ENCODE results near the gene RPTOR. TPM values are rescaled to one million over a fixed set of nuclear protein-coding genes. Genes with fewer than 3 reads are reported as not detected.

The RPTOR gene
- total RNA-seq, 4 donors from 2014 or later, result 18.7 to 35.4 (median 21.0) TPM

- TF ChIP-seq CTCF (IDR thresholded peaks at IDR 0.05; ENCODE audit: low read depth), result no peak
Measured at GRCh38 chr17:80770881-80771611, 226.4 kb downstream of the RPTOR start.

- no peak for TF ChIP-seq CTCF (IDR thresholded peaks at IDR 0.05; ENCODE audit: low read depth)
Measured at GRCh38 chr17:80771612-80772005, 227.0 kb downstream of the RPTOR start.

GRCh38 chr17:80772906-80773242 is 228.2 kb downstream of the RPTOR start:
- TF ChIP-seq CTCF (IDR thresholded peaks at IDR 0.05; ENCODE audit: low read depth), result no peak

- TF ChIP-seq CTCF (IDR thresholded peaks at IDR 0.05; ENCODE audit: low read depth), result no peak
Measured at GRCh38 chr17:80773243-80773991, 228.8 kb downstream of the RPTOR start.

GRCh38 chr17:80774146-80774545 is 229.5 kb downstream of the RPTOR start:
- TF ChIP-seq CTCF (IDR thresholded peaks at IDR 0.05; ENCODE audit: low read depth), result no peak

- no peak for TF ChIP-seq CTCF (IDR thresholded peaks at IDR 0.05; ENCODE audit: low read depth)
Measured at GRCh38 chr17:80774643-80775281, 230.1 kb downstream of the RPTOR start.

- TF ChIP-seq CTCF (IDR thresholded peaks at IDR 0.05; ENCODE audit: low read depth), result no peak
Measured at GRCh38 chr17:80775863-80776262, 231.2 kb downstream of the RPTOR start.
